Measurements from ENCODE around the gene ADGRG7. TPM values are rescaled to one million over a fixed set of nuclear protein-coding genes. Genes with fewer than 3 reads are reported as not detected.

ADGRG7 gene
- total RNA-seq, 2 experiments from 2014 or later = not detected

DNA sequence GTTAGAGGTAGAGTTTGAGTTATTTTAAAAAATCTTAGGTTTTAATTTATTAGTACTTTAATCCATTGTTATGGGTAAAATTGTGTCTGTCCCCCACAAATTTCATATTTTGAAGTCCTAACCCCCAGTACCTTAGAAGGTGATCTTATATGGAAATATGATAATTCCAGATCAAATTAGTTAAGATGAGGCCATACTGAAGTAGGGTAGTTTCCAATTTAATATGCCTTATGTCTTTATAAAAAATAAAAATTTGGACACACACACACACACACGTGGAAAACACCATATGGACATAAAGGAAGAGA lies 18.6 kb upstream of the ADGRG7 start:
- no peaks in the 10 kb centered on the region for H3K9me3 ChIP-seq (ENCODE audit: low read length)
- H3K4me2 ChIP-seq (ENCODE audit: low read length) = no peak overlapping the region
- no peaks in the 10 kb centered on the region for H3K9me2 ChIP-seq (ENCODE audit: insufficient read depth, low read length)
- no peak overlapping the region for H3K27ac ChIP-seq (ENCODE audit: low read depth, low read length, poor library complexity, severe bottlenecking)
- H4K20me1 ChIP-seq (ENCODE audit: insufficient read depth, low read length) = no peaks in the 10 kb centered on the region
- intact Hi-C loops (cut with micrococcal nuclease; ENCODE audit: unreplicated experiment) = loop anchor here (1.0 to 10.0 kb wide), 4 partner anchors 127 to 758 kb away; no protein-coding TSS in a partner anchor
- no peaks in the 10 kb centered on the region for H3K36me3 ChIP-seq (ENCODE audit: insufficient read depth, low read length)
- no TSS peak for BruUV-seq (replicated peaks)
- no peaks in the 10 kb centered on the region for H3K4me1 ChIP-seq (ENCODE audit: insufficient read depth, low read length, poor library complexity, severe bottlenecking)
- no peak overlapping the region for H2AFZ ChIP-seq (ENCODE audit: low read length)
- no peak for DNase-seq (ENCODE audit: low spot score)
- CTCF ChIA-PET (ENCODE audit: unreplicated experiment) = no interaction called here
- no peaks in the 10 kb centered on the region for H3K79me2 ChIP-seq (ENCODE audit: insufficient read depth, low read depth, low read length)
- no peak overlapping the region for H3K4me3 ChIP-seq (ENCODE audit: low read depth, low read length, poor library complexity, severe bottlenecking)
- TF ChIP-seq, protein P1, sequence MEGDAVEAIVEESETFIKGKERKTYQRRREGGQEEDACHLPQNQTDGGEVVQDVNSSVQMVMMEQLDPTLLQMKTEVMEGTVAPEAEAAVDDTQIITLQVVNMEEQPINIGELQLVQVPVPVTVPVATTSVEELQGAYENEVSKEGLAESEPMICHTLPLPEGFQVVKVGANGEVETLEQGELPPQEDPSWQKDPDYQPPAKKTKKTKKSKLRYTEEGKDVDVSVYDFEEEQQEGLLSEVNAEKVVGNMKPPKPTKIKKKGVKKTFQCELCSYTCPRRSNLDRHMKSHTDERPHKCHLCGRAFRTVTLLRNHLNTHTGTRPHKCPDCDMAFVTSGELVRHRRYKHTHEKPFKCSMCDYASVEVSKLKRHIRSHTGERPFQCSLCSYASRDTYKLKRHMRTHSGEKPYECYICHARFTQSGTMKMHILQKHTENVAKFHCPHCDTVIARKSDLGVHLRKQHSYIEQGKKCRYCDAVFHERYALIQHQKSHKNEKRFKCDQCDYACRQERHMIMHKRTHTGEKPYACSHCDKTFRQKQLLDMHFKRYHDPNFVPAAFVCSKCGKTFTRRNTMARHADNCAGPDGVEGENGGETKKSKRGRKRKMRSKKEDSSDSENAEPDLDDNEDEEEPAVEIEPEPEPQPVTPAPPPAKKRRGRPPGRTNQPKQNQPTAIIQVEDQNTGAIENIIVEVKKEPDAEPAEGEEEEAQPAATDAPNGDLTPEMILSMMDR (conservative IDR thresholded peaks at IDR 0.05; ENCODE audit: low read length) = peak; percentile 50; the same call in 1 of the 2 replicates
- no peak for TF ChIP-seq EZH2phosphoT487 (IDR thresholded peaks at IDR 0.05; ENCODE audit: borderline replicate concordance, low read depth, low read length)
- POLR2A ChIA-PET = interaction anchor here (0.5 kb wide), 1 partner anchor 479 kb away, joined by 4 read pairs; no protein-coding TSS in a partner anchor

DNA sequence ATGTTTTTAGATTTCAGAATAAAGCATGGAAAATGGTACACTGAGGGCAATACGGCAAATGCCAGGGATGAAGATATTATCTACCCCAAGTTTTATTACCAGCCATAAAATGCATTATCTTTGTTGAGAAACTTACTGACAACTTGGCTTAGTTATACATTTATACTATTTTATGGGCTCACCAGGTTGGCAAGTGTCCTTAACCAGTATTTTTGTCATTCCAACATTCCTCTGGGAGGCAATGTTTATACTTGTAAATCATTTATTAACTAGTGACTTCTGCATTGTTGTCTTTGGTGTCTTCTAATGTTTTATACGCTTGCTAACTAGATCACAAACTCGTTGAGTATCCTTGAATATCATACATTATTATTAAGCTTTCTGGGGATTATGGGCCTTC lies 18.0 kb upstream of the ADGRG7 start:
- Histone ChIP-seq H3K4me2 (ENCODE audit: low read length) (no peak overlapping the region), H3K4me1 (ENCODE audit: insufficient read depth, low read length, poor library complexity, severe bottlenecking) (no peaks in the 10 kb centered on the region), H3K27ac (ENCODE audit: low read depth, low read length, poor library complexity, severe bottlenecking) (no peak overlapping the region), H3K9me3 (ENCODE audit: low read length) (no peaks in the 10 kb centered on the region), H3K9me2 (ENCODE audit: insufficient read depth, low read length) (no peaks in the 10 kb centered on the region), H3K36me3 (ENCODE audit: insufficient read depth, low read length) (no peaks in the 10 kb centered on the region), H4K20me1 (ENCODE audit: insufficient read depth, low read length) (no peaks in the 10 kb centered on the region), H2AFZ (ENCODE audit: low read length) (no peak overlapping the region), H3K4me3 (ENCODE audit: low read depth, low read length, poor library complexity, severe bottlenecking) (no peak overlapping the region), H3K79me2 (ENCODE audit: insufficient read depth, low read depth, low read length) (no peaks in the 10 kb centered on the region)
- no peak for TF ChIP-seq EZH2phosphoT487 (IDR thresholded peaks at IDR 0.05; ENCODE audit: borderline replicate concordance, low read depth, low read length)
- TF ChIP-seq, protein P1 (conservative IDR thresholded peaks at IDR 0.05; ENCODE audit: low read length) = no peak
- intact Hi-C loops (cut with micrococcal nuclease; ENCODE audit: unreplicated experiment) = loop anchor here (5.0 to 10.0 kb wide), 2 partner anchors 527 to 759 kb away; no protein-coding TSS in a partner anchor
- POLR2A ChIA-PET = interaction anchor here (0.6 to 1.0 kb wide), 3 partner anchors 217 to 735 kb away, joined by 3 to 4 read pairs (median 3); no protein-coding TSS in a partner anchor
- CTCF ChIA-PET (ENCODE audit: unreplicated experiment) = no interaction called here
- BruUV-seq (replicated peaks) = no TSS peak
- no peak for DNase-seq (ENCODE audit: low spot score)

DNA sequence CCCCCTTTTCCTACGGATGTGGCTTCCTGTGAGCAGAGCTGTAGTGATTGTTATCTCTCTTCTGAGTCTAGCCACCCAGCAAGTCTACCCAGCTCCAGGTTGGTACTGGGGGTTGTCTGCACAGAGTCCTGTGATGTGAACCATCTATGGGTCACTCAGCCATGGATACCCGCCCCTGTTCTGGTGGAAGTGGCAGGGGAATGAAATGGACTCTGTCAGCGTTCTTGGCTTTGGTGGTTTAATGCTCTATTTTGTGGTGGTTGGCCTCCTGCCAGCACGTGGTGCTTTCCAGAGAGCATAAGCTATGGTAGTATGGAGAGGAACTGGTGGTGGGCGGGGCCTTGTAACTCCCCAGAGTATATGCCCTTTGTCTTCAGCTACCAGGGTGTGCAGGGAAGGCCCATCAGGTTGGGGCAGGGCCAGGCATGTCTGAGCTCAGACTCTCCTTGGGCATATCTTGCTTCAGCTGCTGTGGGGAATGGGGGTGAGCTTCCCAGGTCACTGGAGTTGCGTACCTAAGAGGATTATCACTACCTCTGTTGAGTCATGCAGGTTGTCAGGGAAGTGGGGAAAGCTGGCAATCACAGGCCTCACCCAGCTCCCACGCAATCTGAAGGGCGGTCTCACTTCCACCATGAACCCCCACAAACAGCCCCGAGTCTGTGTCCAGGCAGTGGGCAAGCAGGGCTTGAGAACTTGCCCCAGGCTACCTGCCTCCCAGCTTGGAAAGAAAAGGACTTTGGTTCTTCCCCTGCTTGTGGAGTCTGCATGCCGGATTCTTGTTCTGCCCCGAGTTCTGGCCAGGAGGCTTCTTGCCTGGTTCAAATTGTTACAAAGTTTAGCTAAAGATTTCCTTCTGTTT lies 9.0 kb upstream of the ADGRG7 start:
- Histone ChIP-seq H3K9me3 (ENCODE audit: low read length) (no peaks in the 10 kb centered on the region), H3K36me3 (ENCODE audit: insufficient read depth, low read length) (no peaks in the 10 kb centered on the region), H2AFZ (ENCODE audit: low read length) (no peak overlapping the region), H3K4me1 (ENCODE audit: insufficient read depth, low read length, poor library complexity, severe bottlenecking) (no peaks in the 10 kb centered on the region), H4K20me1 (ENCODE audit: insufficient read depth, low read length) (no peaks in the 10 kb centered on the region), H3K4me3 (ENCODE audit: low read depth, low read length, poor library complexity, severe bottlenecking) (no peak overlapping the region), H3K9me2 (ENCODE audit: insufficient read depth, low read length) (no peaks in the 10 kb centered on the region), H3K79me2 (ENCODE audit: insufficient read depth, low read depth, low read length) (no peaks in the 10 kb centered on the region), H3K27ac (ENCODE audit: low read depth, low read length, poor library complexity, severe bottlenecking) (no peak overlapping the region), H3K4me2 (ENCODE audit: low read length) (no peak overlapping the region)
- POLR2A ChIA-PET = interaction anchor here (0.7 to 1.5 kb wide), 2 partner anchors 20 to 49 kb away, joined by 3 read pairs; no protein-coding TSS in a partner anchor
- BruUV-seq (replicated peaks) = no TSS peak
- intact Hi-C loops (cut with micrococcal nuclease; ENCODE audit: unreplicated experiment) = no loop called here
- DNase-seq (ENCODE audit: low spot score) = no peak
- CTCF ChIA-PET (ENCODE audit: unreplicated experiment) = no interaction called here
- TF ChIP-seq, protein P1 (conservative IDR thresholded peaks at IDR 0.05; ENCODE audit: low read length) = no peak

Data from OCI-LY7 (cell line).